ENCODE results near the gene NME3. TPM values are rescaled to one million over a fixed set of nuclear protein-coding genes. Genes with fewer than 3 reads are reported as not detected.

The NME3 gene
- total and polyA plus RNA-seq, 8 donors: 27.4 to 297 (median 33.1) TPM

- WGBS, 2 donors: 92 to 94% methylated on average over 56 to 59 of the region's 59 CpGs
- ATAC-seq: no peak
- H3K4me3 ChIP-seq: no peak overlapping the region
- intact Hi-C loops (cut with DNase I): no loop called here
- peaks cover 9 to 17% (median 16%) of the 10 kb centered on the region in 3 donors for H3K4me1 ChIP-seq
- H3K36me3 ChIP-seq: no peaks in the 10 kb centered on the region
- TF ChIP-seq, protein P1, sequence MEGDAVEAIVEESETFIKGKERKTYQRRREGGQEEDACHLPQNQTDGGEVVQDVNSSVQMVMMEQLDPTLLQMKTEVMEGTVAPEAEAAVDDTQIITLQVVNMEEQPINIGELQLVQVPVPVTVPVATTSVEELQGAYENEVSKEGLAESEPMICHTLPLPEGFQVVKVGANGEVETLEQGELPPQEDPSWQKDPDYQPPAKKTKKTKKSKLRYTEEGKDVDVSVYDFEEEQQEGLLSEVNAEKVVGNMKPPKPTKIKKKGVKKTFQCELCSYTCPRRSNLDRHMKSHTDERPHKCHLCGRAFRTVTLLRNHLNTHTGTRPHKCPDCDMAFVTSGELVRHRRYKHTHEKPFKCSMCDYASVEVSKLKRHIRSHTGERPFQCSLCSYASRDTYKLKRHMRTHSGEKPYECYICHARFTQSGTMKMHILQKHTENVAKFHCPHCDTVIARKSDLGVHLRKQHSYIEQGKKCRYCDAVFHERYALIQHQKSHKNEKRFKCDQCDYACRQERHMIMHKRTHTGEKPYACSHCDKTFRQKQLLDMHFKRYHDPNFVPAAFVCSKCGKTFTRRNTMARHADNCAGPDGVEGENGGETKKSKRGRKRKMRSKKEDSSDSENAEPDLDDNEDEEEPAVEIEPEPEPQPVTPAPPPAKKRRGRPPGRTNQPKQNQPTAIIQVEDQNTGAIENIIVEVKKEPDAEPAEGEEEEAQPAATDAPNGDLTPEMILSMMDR (IDR thresholded peaks at IDR 0.05): no peak
- H3K27me3 ChIP-seq: no peaks in the 10 kb centered on the region
- H3K9me3 ChIP-seq: no peaks in the 10 kb centered on the region
- no peak overlapping the region for H3K27ac ChIP-seq
- no peak for FAIRE-seq
- peak in 2 of 6 donors; percentile 36 to 76 for DNase-seq
These were observed 20.8 kb upstream of the NME3 start for GRCh38 chr16:1791943-1792812.

- DNase-seq (peak in 1 of 6 donors; percentile 75), FAIRE-seq (no peak), ATAC-seq (no peak)
- Histone ChIP-seq H3K4me3 (no peak overlapping the region), H3K36me3 (no peaks in the 10 kb centered on the region), H3K27me3 (no peaks in the 10 kb centered on the region), H3K9me3 (no peaks in the 10 kb centered on the region), H3K27ac (no peak overlapping the region), H3K4me1 (peaks cover 9 to 17% (median 16%) of the 10 kb centered on the region in 3 donors)
- 94 to 95% methylated on average over 53 of the region's 53 CpGs for WGBS, 2 donors
- intact Hi-C loops (cut with DNase I): no loop called here
- TF ChIP-seq, protein P1 (IDR thresholded peaks at IDR 0.05): no peak
These were observed 20.1 kb upstream of the NME3 start for GRCh38 chr16:1791256-1791942.

DNA sequence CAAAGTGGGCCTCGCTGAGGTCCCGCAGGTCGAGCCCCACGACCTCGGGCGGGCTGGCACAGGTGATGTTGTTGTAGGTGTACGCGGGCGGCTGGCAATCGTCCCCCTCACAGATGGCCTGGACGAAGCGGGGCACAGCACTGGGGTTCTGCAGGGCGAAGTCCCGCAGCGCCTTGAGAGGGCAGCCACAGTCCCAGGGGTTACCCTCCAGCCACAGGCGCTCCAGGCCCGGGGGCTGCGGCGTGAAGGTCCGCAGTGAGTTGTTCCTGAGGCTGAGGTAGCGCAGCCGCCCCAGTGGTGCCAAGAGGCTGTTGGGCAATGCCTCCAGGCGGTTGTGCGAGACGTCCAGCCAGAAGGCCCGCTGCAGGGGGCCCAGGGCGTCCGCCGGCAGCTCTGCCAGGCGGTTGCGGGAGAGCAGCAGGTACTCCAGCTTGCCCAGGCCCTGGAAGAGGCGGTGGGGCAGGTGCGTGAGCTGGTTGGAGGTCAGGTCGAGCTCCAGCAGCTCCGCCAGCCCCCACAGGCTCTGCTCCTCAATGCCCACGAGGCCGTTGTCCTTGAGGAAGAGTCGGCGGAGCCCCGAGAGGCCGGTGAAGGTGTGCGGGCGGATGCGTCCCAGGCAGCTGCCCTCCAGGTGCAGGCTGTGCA lies 19.4 kb upstream of the NME3 start:
- no peaks in the 10 kb centered on the region for H3K36me3 ChIP-seq
- no peak for ATAC-seq
- WGBS, 2 donors: 90 to 92% methylated on average over 39 to 44 of the region's 44 CpGs

DNA sequence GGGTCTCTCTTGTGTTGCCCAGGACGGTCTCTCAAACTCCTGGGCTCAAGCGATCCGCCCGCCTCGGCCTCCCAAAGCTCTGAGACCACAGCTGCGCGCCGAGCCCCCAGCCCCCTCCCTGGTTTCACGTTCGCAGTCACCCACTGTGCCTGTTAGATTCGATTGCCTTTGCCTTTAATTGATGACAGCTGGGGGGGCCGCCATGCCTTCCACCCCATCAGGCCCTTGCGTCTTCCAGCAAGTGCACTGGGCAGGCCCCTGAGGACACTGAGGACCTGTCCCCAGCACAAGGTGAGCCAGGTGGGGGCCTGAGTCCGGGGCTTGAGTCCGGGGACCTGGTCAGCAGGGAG lies 18.9 kb upstream of the NME3 start:
- DNase-seq (no peak), ATAC-seq (no peak), FAIRE-seq (no peak)
- Histone ChIP-seq H3K4me3 (no peak overlapping the region), H3K27me3 (no peaks in the 10 kb centered on the region), H3K27ac (no peak overlapping the region), H3K36me3 (no peaks in the 10 kb centered on the region), H3K9me3 (no peaks in the 10 kb centered on the region), H3K4me1 (peaks cover 9 to 16% (median 16%) of the 10 kb centered on the region in 3 donors)
- intact Hi-C loops (cut with DNase I): no loop called here
- TF ChIP-seq, protein P1 (IDR thresholded peaks at IDR 0.05): no peak
- 89 to 92% methylated on average over 13 to 15 of the region's 15 CpGs for WGBS, 2 donors

More for the DNA sequence above, 19.4 kb upstream of the NME3 start:
- H3K27me3 ChIP-seq: no peaks in the 10 kb centered on the region
- DNase-seq (peak in 1 of 6 donors; percentile 77), FAIRE-seq (no peak)
- no peaks in the 10 kb centered on the region for H3K9me3 ChIP-seq
- peaks cover 9 to 17% (median 16%) of the 10 kb centered on the region in 3 donors for H3K4me1 ChIP-seq
- TF ChIP-seq, protein P1 (IDR thresholded peaks at IDR 0.05): no peak
- no peak overlapping the region for H3K27ac ChIP-seq
- no peak overlapping the region for H3K4me3 ChIP-seq
- intact Hi-C loops (cut with DNase I): no loop called here
